AG10803 (cell line): ENCODE measurements around the gene PUSL1.

ENCODE experiments used
- DNase-seq: peaks from one replicate; pipeline ENCODE4 v3.0.0; 2010; ENCODE audit warnings: low read depth
- H3K4me3 ChIP-seq: 2 replicates; pipeline ENCODE4 v1.5.1; 2011; ENCODE audit warnings: mild to moderate bottlenecking, low read length, control low read depth
- TF ChIP-seq, protein P1 (sequence below): conservative IDR thresholded peaks from 2 replicates; pipeline ENCODE4 v1.5.1; 2011; ENCODE audit warnings: mild to moderate bottlenecking, low read length, control low read depth, inconsistent platforms

Gene PUSL1

DNA sequence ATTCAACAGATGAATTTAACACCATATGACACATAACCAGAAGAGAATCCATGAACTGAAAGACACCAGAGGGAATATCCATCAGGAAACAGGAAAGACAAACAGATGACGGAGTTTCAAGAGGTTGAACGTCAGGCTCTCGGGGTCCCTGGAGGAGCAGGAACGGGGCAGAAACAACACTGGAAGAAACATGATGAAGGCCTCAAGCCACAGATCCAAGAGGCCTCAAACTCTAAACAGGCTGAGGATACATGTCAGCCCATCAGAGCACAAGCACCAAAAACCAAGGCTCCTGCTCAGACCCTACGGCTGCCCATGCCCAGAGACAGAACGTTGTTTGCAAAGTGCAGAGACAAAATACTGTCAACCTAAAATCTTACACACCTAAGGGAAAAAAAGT is 9.0 kb downstream of the PUSL1 start:
- TF ChIP-seq, protein P1, sequence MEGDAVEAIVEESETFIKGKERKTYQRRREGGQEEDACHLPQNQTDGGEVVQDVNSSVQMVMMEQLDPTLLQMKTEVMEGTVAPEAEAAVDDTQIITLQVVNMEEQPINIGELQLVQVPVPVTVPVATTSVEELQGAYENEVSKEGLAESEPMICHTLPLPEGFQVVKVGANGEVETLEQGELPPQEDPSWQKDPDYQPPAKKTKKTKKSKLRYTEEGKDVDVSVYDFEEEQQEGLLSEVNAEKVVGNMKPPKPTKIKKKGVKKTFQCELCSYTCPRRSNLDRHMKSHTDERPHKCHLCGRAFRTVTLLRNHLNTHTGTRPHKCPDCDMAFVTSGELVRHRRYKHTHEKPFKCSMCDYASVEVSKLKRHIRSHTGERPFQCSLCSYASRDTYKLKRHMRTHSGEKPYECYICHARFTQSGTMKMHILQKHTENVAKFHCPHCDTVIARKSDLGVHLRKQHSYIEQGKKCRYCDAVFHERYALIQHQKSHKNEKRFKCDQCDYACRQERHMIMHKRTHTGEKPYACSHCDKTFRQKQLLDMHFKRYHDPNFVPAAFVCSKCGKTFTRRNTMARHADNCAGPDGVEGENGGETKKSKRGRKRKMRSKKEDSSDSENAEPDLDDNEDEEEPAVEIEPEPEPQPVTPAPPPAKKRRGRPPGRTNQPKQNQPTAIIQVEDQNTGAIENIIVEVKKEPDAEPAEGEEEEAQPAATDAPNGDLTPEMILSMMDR, result no peak
- no peak for DNase-seq
- no peak overlapping the region for H3K4me3 ChIP-seq

DNA sequence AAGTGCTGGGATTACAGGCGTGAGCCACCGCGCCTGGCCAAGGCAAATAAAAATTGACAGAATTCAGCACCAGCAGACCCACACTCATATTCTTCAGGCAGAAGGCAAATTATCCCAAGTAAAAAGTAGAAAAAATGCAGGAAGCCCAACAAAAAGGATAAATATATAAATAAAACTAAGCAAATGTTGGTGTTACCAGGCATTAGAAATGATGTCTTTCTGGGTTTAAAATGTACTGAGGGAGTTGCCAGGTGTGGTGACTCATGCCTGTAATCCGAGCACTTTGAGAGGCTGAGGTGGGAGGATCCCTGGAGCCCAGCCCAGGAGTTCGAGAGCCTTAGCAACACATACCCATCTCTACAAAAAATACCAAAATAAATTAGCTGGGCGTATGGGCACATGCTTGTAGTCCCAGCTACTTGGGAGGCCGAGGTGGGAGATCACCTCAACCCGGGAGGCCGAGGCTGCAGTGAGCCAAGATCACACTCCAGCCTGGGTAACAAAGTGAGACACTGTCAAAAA is 9.8 kb downstream of the PUSL1 start:
- DNase-seq, result peak; percentile 95
- H3K4me3 ChIP-seq, result no peak overlapping the region
- TF ChIP-seq, protein P1, result no peak

DNA sequence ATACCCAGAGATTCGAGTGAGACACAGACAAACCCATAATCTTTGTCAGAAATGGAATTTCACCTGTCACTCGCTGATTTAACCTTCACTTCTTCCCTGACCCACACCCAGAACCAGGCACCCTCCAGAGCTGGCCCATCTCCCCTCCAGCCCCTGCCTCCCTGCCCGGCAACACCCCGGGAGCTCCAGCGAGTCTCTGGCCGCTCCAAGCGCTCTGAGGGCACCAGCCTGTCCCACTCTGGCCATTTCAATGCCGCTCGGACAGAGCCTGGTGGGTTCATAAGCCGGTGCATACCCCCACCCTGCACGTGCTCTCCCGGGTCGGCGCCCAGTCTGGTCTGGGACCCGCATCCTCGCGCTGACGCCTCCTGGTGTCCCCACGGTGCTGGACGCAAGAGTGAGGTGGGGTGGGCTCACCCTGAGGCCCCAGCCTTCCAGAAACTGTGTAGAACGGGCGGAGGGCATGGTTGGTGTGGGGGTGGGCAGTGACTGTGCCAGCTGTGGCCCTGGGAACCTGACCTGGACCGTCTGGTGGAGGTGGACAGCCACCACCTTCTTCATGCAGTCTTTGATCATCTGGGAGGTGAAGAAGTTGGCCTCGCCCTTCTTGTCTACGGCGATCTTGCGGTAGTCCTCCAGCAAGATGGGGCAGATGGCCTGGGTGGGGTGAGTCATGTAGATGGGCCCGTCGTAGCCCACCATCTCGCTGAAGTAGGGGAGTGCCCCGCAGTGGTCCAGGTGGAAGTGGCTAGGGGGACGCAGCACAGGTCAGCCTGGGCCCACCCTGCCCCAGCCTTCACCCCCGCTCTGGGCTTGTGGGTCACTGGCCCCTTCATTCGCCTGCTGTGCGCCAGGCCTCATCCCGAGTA is 10.6 kb downstream of the PUSL1 start:
- TF ChIP-seq, protein P1, result no peak
- no peak for DNase-seq
- no peak overlapping the region for H3K4me3 ChIP-seq

DNA sequence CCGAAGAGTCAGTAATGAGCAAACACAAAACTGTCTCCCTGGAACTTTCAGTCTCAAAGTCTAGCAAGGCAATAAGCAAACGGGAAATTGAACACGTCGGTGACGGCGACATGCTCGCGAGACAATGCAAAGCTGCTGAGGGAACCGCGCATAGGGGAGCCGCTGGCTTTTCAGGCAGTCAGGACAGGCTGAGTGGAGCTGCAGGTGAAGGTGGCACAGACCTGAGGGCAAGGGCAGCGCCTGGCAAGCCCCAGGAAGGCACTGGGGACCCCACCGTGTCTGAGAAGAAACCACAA is 11.2 kb downstream of the PUSL1 start:
- no peak overlapping the region for H3K4me3 ChIP-seq
- TF ChIP-seq, protein P1, result no peak
- no peak for DNase-seq

DNA sequence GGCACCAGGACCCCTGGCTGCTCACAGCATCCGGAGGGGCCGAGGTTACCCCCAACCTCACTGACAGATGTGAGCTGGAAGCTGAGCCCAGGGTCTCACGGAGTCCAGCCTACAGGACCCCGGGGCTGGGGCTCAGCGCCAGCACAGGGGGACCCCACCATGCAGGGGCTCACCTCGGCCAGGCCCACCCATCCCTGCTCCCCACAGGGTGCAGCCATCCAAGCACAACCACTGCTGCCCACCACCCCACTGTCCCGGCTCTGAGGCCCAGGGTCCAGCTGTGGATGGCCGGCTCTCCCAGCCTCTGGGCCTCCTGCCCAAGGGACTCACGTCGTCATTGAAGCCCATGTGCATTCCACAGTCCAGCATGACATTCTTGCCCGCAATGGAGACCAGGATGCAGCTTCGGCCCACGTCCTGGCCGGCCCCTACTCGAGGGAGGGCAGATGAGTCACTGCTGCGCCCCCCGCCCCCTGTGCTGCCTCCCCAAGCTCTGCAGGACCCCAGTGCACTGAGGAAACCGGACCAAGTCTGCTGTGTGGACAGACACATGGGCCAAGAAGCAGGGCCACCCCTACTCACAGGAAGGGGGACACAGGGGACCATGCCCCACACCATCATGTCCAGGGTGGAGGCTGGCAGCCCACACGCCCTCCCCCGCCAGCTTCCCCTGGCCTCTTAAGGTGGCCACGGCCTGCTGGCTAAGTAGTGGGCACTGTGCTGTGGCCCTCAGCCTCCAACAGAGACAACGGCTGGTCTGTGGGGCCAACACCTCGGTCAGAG is 12.5 kb downstream of the PUSL1 start:
- H3K4me3 ChIP-seq, result no peak overlapping the region
- TF ChIP-seq, protein P1, result no peak
- DNase-seq, result no peak

DNA sequence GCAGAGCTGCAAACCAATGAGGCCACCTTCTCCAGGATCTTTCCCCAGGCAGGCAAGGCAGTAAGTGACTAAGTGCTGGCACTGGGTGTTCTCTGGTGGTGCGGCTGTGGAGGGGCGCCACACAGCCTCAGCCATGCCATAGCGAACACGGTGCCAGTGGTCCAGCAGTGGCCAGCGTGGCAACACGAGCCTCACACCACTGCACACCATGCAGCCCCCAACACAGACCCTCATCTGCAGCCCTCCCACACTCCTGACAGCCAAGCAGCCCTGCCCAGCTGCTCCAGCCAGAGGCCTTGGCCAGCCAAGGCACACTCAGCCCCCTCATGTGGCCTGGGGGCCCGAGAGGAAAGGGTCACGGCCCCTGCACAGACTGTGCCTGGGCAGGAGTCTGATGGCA is 13.1 kb downstream of the PUSL1 start:
- DNase-seq, result no peak
- H3K4me3 ChIP-seq, result no peak overlapping the region
- TF ChIP-seq, protein P1, result no peak
